ENCODE data around the gene CRTC2.
"Not testable (repeated sequence)": the region's sequence is repeated elsewhere in the genome, so short reads cannot be mapped to it uniquely, and the experiment has no call there.

Gene CRTC2, protein sequence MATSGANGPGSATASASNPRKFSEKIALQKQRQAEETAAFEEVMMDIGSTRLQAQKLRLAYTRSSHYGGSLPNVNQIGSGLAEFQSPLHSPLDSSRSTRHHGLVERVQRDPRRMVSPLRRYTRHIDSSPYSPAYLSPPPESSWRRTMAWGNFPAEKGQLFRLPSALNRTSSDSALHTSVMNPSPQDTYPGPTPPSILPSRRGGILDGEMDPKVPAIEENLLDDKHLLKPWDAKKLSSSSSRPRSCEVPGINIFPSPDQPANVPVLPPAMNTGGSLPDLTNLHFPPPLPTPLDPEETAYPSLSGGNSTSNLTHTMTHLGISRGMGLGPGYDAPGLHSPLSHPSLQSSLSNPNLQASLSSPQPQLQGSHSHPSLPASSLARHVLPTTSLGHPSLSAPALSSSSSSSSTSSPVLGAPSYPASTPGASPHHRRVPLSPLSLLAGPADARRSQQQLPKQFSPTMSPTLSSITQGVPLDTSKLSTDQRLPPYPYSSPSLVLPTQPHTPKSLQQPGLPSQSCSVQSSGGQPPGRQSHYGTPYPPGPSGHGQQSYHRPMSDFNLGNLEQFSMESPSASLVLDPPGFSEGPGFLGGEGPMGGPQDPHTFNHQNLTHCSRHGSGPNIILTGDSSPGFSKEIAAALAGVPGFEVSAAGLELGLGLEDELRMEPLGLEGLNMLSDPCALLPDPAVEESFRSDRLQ

GRCh38 chr1:153958111-153958960, at the start of gene CRTC2:
CRTC2 (minus strand) TSS chr1:153958612; CDS start chr1:153958497, 115 bp downstream.
- FAIRE-seq = peak; percentile 91

DNA sequence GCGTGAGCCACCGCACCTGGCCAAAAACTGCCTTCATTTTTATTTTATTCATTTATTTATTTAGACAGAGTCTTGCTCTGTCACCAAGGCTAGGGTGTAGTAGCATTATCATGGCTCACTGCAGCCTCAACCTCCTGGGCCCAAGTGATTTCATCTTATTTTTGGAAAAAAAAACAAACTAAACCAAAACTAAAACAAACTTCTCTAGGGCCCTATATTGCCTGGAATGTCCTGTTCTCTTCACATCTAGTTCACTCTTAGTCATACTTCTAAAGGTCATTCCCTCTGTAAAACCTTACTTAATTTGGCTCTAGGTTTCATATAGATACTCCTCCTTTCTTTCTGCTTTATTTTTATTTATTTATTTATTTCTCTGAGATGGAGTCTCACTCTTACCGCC, 47.7 kb upstream of the CRTC2 start:
- no peak for FAIRE-seq

DNA sequence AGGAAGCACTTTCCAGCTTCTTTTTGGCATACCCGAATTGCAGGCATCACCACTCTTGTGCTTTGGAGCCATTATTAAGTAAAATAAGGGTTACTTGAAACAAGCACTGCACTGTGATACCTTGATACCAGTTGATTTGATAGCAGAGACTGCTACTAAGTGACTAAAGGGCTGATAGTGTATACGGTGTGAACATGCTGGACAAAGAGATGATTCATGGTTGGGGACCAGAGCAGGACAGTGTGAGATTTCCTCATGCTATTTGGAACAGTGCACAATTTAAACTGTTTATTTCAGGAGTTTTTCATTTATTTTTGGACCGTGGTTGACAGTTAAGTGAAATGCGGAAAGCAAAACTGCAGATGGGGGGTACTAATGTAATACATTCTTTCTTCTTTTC, 42.0 kb upstream of the CRTC2 start:
- FAIRE-seq = no peak

GRCh38 chr1:153996882-153997281, 38.5 kb upstream of the CRTC2 start:
- FAIRE-seq = not testable (repeated sequence)

DNA sequence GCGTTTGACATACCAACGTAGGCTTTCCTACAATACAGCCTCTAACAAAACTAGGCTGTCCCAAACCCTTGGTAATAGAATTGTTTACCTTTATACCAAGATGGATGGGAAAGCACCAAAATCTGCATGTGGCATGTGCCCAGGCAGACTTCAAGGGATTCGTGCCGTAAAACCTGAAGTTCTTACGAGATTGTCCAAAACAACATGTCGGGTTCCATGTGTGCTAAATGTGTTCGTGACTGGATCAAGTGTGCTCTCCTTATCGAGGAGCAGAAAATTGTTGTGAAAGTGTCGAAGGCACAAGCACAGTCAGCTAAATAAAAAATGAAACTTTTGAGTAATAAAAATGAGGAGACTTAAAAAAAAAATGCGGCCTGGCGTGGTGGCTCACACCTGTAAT, 37.2 kb upstream of the CRTC2 start:
- no peak for FAIRE-seq

DNA sequence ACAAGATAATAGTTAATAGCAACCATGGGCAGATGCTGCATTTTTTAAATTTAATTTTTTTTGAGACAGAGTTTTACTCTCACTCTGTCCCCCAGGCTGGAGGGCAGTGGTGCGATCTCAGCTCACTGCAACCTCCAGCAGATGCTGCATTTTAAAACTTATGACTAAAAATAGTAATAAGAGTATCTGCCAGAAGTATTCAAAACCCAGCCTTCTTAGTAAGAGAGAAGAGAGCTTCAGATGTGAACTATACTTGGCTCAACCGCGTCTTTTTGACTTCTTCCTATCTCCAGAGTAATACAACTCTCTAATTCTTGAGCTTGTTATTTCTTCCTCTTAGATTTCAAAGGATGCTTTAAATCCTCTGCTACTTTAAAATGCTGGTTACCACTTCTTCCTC, 36.8 kb upstream of the CRTC2 start:
- no peak for FAIRE-seq

GRCh38 chr1:153991806-153992205, 33.4 kb upstream of the CRTC2 start:
- no peak for FAIRE-seq

- FAIRE-seq = no peak
These were observed 32.8 kb upstream of the CRTC2 start for GRCh38 chr1:153991151-153991630.

DNA sequence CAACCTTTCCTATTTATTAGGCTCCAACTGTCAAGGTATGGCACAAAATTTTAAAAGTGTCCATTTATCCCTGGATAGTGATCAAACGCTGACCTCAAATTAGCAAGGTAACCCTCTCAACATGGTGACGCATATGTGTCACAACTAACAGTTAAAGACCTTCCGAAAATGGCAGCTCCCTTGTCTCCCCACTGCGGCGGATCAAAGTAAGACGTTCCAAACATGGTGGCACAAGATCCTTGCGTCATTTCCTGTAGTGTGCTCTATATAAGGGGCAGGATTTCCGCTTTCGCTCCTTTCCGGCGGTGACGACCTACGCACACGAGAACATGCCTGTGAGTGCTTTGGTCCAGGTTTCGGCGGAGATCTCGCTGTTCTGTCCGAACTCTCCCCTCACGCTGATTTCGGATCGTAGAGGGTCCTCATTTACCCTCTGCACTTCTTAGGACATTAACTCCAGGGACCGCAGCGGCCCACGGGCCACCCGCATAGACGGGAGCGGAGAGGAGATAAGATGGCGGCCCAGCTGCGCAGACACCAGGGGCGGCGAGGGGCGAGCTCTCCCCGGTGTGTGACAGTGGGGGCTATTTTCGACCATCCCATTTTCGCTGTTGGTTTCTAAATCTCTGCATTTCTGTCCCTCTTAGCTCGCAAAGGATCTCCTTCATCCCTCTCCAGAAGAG, 32.2 kb upstream of the CRTC2 start, which contains the start of gene RPS27:
TSS of gene RPS27 (plus strand) at position 295 of the 683 bp plus-strand sequence. CDS start at position 330, 35 bp downstream.
- FAIRE-seq = peak; percentile 96

DNA sequence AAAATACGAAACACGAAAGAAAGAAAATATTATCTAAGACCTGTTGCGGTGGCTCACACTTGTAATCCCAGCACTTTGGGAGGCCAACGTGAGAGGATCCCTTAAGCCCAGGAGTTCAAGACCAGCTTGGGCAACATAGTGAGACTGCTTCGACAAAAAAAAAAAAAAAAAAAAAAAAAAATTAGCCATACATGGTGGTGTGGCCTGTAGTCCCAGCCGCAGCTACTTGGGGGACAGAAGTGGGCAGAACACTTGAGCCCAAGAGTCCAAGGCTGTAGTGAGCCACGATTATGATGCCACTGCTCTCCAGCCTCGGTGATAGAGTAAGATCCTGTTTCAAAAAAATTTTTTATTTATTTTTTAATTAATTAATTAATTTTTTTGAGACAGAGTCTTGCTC, 29.2 kb upstream of the CRTC2 start:
- no peak for FAIRE-seq

DNA sequence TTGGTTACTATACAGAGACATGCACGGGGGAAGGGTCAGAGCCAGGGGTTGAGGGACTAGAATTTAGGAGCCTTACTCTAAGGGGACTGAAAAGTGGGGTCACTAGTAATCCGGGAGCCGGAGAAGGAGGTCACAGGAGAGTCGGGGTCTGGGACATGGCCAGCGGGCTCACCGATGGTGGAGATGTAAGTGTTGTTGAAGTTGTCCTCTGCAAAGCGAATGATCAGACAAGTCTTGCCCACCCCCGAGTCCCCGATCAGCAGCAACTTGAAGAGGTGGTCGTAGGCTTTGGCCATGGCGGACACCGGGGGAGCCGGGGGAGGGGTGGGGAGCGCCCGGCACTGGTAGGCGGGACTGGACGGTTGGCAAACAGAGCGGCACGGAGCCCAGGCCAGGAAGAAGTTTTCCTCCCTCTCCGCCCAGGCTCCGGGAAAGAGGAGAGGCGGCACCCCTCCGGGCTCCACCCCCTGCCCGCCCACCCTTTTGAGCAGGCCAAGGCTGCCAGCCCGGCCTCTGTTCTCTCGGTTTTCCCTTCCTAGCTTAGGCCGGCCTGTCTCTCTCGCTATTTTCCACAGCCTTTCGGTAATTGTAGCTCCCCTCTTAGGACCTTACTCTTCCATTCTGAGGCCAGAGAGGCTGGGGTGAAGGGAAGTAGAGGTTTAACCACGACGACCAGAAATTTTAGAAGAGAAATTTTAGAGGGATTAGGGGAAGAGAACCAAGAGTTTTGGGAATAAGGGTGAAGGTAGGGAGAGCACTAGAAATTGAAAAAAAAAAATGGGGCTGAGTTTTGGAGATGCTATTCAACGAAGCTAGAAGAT, 27.7 kb upstream of the CRTC2 start, which contains the start of gene RAB13:
TSS of gene RAB13 (minus strand) at position 399 of the 821 bp plus-strand sequence. CDS start at position 296, 103 bp downstream.
- no peak for FAIRE-seq

GRCh38 chr1:153985341-153985912, 27.0 kb upstream of the CRTC2 start:
- no peak for FAIRE-seq

- no peak for FAIRE-seq
These were observed 25.9 kb upstream of the CRTC2 start for GRCh38 chr1:153984123-153984894.

DNA sequence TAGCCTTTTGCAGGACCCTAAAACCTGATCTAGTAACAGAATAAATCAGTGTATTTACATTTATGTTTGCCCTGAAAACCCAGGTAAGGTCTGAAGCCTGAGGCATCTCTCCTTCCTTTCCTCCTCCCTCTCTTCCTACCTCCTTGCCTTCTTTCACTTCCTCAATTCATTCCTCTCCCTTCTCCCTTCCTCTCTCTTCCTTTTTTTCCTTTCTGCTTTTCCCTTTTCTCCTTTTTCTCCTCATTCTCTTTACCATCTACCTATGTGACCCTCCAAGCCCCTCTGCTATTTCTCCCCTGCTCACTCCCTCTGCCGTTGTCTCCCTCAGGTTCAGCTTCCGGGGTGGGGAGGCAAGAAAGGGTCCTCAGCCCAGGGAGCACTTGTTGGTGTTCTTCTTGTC, 23.3 kb upstream of the CRTC2 start:
- not testable (repeated sequence) for FAIRE-seq

GRCh38 chr1:153979091-153979490, 20.7 kb upstream of the CRTC2 start:
- not testable (repeated sequence) for FAIRE-seq

DNA sequence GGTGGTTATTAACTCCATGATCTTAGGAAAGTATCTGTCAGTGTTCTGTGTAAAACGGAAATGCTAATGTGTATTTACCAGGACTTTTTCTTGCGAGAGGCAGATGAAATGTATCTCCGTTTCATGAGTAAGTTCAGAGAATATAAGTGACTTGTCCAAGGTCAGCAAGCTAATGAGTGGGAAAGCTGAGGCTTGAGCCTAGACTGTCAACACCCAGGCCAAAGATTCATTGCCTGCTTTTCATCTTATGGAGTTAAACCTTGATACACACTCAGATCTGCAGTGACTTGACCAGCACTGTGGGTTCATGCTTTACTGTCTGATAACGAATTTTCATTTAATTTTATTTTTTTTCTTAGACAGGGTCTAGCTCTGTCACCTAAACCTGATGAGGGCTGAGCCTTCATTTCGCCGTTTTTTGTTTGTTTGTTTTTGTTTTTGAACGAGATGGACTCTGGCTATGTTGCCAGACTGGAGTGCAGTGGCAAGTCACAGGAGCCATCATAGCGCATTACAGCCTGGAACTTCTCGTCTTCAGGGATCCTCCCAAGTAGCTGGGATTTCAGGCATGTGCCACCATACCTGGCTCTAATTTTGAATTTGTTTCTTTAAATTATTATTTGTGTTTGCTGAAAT, 20.0 kb upstream of the CRTC2 start:
- no peak for FAIRE-seq

GRCh38 chr1:153977250-153978240, 19.1 kb upstream of the CRTC2 start, which contains the start of gene JTB:
JTB (minus strand) TSS chr1:153977674; CDS start chr1:153977252, 422 bp downstream.
- FAIRE-seq = no peak

DNA sequence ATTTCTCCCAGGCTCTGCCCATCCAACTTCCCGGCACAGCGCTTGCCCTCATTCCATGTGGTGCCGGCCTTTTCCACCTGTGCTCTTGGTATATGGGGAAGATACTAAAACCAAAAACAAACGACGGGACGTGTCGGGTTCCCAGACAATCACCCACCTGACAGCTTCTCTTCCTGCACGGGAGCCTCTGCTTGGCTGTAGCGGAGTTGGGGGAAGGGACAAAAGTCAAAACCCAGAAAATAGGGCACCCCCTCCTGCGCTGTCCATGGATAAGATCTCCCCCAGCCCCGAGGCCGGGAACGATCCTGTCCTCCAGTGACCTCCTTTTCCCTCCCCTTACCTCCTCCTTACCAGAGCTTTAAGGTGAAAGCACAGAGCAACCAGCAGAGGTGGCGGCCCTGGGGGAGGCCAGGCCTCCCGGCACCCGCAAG, 18.4 kb upstream of the CRTC2 start:
- FAIRE-seq = no peak

All from islet of Langerhans (tissue), 1 donor.